H1 (cell line): ENCODE measurements around the gene FEZF1. TPM values are rescaled to one million over a fixed set of nuclear protein-coding genes. Genes with fewer than 3 reads are reported as not detected.

ENCODE experiments used
- BCL11A ChIP-seq, 2 experiments: IDR thresholded peaks; one replicate each; pipeline ENCODE4 v1.6.1; 2011; ENCODE audit warnings: low read depth in 2 of 2, low read length in 2 of 2, mild to moderate bottlenecking in 2 of 2
- CTCF ChIP-seq, 3 experiments: IDR thresholded peaks; 1 replicate in 2 of 3; 2 replicates in 1 of 3; pipeline versions ENCODE4 v1.5.1 to v1.6.1; 2011; ENCODE audit warnings: low read length in 3 of 3, mild to moderate bottlenecking in 3 of 3, inconsistent platforms in 2 of 3, low read depth in 1 of 3, moderate library complexity in 1 of 3; ENCODE audit not compliant: insufficient read depth in 1 of 3; ENCODE audit errors: control extremely low read depth in 1 of 3
- EZH2 ChIP-seq: fragments of 200-600 bp; sonication (generic); IDR thresholded peaks from 2 replicates; pipeline ENCODE4 v1.7.1; 2012; ENCODE audit warnings: low read depth, mild to moderate bottlenecking, moderate library complexity, low read length, inconsistent platforms; ENCODE audit not compliant: severe bottlenecking
- FOSL1 ChIP-seq: IDR thresholded peaks from 2 replicates; pipeline ENCODE4 v1.6.1; 2011; ENCODE audit warnings: mild to moderate bottlenecking, low read depth, low read length, moderate library complexity; ENCODE audit not compliant: insufficient read depth
- GTF2F1 ChIP-seq: IDR thresholded peaks from 2 replicates; pipeline ENCODE4 v1.6.1; 2012; ENCODE audit warnings: low read depth, low read length, improper control_type of control experiment, borderline replicate concordance
- HDAC2 ChIP-seq, 2 experiments: fragments of 300-600 bp in 1 of 2; sonication (generic) in 1 of 2; IDR thresholded peaks; 2 replicates each; pipeline ENCODE4 v1.6.1; 2011 to 2012; ENCODE audit warnings: low read depth in 2 of 2, low read length in 2 of 2, mild to moderate bottlenecking in 2 of 2, moderate library complexity in 2 of 2, borderline replicate concordance in 1 of 2, inconsistent platforms in 1 of 2
- JUND ChIP-seq: IDR thresholded peaks from 2 replicates; pipeline ENCODE4 v1.6.1; 2011; ENCODE audit warnings: mild to moderate bottlenecking, improper control_type of control experiment, low read length
- KDM1A ChIP-seq: fragments of 200-600, 300-600 bp; sonication (generic); IDR thresholded peaks from 2 replicates; pipeline ENCODE4 v1.7.1; 2016; ENCODE audit warnings: mild to moderate bottlenecking, low read length, borderline replicate concordance
- KDM4A ChIP-seq: IDR thresholded peaks from one replicate; pipeline ENCODE4 v1.7.1; 2012; ENCODE audit warnings: low read depth, mild to moderate bottlenecking, moderate library complexity, low read length, inconsistent platforms; ENCODE audit not compliant: severe bottlenecking
- POLR2A ChIP-seq, 2 experiments: IDR thresholded peaks; 1 replicate in 1 of 2; 2 replicates in 1 of 2; pipeline ENCODE4 v1.6.1; 2011; ENCODE audit warnings: low read depth in 2 of 2, low read length in 2 of 2, mild to moderate bottlenecking in 2 of 2; ENCODE audit errors: control extremely low read depth in 1 of 2
- RNF2 ChIP-seq: fragments of 200-900, 300-1000 bp; sonication (generic); IDR thresholded peaks from 2 replicates; pipeline ENCODE4 v1.7.1; 2016; ENCODE audit warnings: borderline replicate concordance, low read depth, mild to moderate bottlenecking, antibody characterized with exemption, low read length; ENCODE audit not compliant: poor library complexity, severe bottlenecking; ENCODE audit errors: missing control alignments
- SIRT6 ChIP-seq: IDR thresholded peaks from one replicate; pipeline ENCODE4 v1.7.1; 2012; ENCODE audit warnings: low read length, inconsistent platforms
- SP1 ChIP-seq: IDR thresholded peaks from 2 replicates; pipeline ENCODE4 v1.6.1; 2011; ENCODE audit warnings: low read depth, low read length
- ZNF274 ChIP-seq: IDR thresholded peaks from 2 replicates; pipeline ENCODE4 v1.7.0; 2012; ENCODE audit warnings: low read length, borderline replicate concordance; ENCODE audit errors: extremely low read depth
- polyA plus RNA-seq, 7 experiments: library from polyadenylated mRNA; depleted of rRNA in 3 of 7; stranded (reverse) in 5 of 7; unstranded in 2 of 7; fragments of >200 nt in 5 of 7; fragments of 200-250 nt in 2 of 7; gene quantifications; 1 replicate in 5 of 7; 2 replicates in 1 of 7; 4 replicates in 1 of 7; pipeline versions ENCODE4 v1.2.1 to v1.2.3, GENCODE V29; 2011 to 2013; ENCODE audit warnings: missing spikeins in 2 of 7, mixed read lengths in 2 of 7
- total RNA-seq: library from RNA; stranded (reverse); fragmentation: NEBNext Ultra II Directional; extraction: Animal tissue kit (Norgen Biotek cat#: 25700); gene quantifications from 2 replicates; pipeline ENCODE4 v1.2.1, GENCODE V29; 2021

Gene FEZF1
- total and polyA plus RNA-seq, 2 of the 8 experiments (the other 6 are each of a cell fraction or from before 2014, with no cell fraction given): 10.6 to 15.7 TPM

DNA sequence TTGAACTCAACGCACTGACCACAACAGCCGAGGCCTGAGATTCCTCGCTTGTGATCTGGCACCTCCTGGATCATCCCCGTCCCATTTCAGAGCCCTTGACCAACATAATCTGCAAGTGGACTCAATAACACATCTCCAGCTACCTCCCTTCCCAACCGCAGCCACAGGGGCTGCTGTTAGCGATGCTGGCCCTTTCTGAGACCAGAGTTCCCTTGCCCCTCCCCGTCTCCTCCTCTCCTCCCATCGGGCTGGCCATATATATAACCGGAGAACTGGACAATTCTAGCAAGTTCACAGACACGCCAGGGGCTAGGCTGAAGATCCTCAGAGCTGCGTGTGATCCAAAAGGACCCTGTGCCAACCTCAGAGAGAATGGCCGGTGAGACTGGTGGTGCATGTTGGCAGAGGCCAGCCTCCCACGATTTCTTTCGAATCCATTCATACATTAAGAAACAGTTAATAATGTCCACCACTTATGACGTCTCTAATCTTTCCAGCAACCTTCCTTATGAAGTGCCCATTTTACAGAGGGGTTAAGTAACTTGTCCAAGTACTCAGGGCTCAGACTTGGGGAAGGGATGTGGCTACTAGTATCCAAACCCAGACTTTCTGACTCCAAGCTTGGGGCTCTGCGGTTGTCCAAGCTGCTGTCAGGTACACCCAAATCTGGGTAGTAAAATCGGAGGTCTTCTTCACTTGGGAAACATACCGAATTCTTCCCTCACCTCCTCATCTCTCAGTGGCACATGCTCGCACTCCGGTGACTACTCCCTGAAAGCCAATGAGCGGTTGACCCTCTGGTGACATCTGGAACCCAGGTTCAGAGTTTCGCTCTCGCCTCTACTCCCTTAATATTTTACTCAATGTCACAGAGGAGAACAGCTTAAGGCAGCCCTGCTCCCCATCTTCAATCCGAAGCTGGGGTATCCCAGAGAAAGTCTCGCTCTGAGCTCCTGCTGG, 11.2 kb upstream of the FEZF1 start (continued):
- peak; percentile 3 for TF ChIP-seq RNF2
- TF ChIP-seq KDM1A: peak; percentile 73; the same call in 1 of the 2 replicates
- TF ChIP-seq KDM4A: peak; percentile 13
- no peak for TF ChIP-seq CTCF (IDR thresholded peaks at IDR 0.05; ENCODE audit: control extremely low read depth in 1 of 3, insufficient read depth in 1 of 3, low read depth in 1 of 3, low read length in 3 of 3)
- peak; percentile 8 for TF ChIP-seq EZH2
- no peak for TF ChIP-seq POLR2A (IDR thresholded peaks at IDR 0.05; ENCODE audit: control extremely low read depth in 1 of 2, low read depth in 2 of 2, low read length in 2 of 2)
- no peak for TF ChIP-seq GTF2F1
- TF ChIP-seq SIRT6: no peak
- no peak for TF ChIP-seq FOSL1
- no peak for TF ChIP-seq ZNF274
- TF ChIP-seq JUND: no peak
- TF ChIP-seq SP1: no peak
- no peak for TF ChIP-seq HDAC2 (IDR thresholded peaks at IDR 0.05; ENCODE audit: borderline replicate concordance in 1 of 2, low read depth in 2 of 2, low read length in 2 of 2)
- no peak for TF ChIP-seq BCL11A (IDR thresholded peaks at IDR 0.05; ENCODE audit: low read depth in 2 of 2, low read length in 2 of 2)
- TF ChIP-seq, all 59 proteins: peak for 7
